ENCODE data around the gene LRRC74A.

LRRC74A gene

GRCh38 chr14:76810953-76811400 lies 15.2 kb upstream of the LRRC74A start:
- peak; percentile 57 to 67 (median 66) for DNase-seq

GRCh38 chr14:76811561-76811960 lies 14.6 kb upstream of the LRRC74A start:
- no peak for DNase-seq

GRCh38 chr14:76812093-76812421 lies 14.2 kb upstream of the LRRC74A start:
- DNase-seq, result no peak

- peak; percentile 93 to 98 (median 98) for DNase-seq
Observed at GRCh38 chr14:76812422-76813383, 13.5 kb upstream of the LRRC74A start, which contains the start of gene ANGEL1. Gene ANGEL1 (minus strand): TSS chr14:76812882. CDS start chr14:76812827, 55 bp downstream.

- DNase-seq, result no peak
Observed at GRCh38 chr14:76814726-76815645, 11.2 kb upstream of the LRRC74A start.

GRCh38 chr14:76820700-76821099 lies 5.5 kb upstream of the LRRC74A start:
- DNase-seq, result peak in 1 of 3 donors; percentile 38

- no peak for DNase-seq
Observed at GRCh38 chr14:76827696-76828296, 1.6 kb downstream of the LRRC74A start.

- peak in 2 of 3 donors; percentile 75 to 77 for DNase-seq
Observed at GRCh38 chr14:76828339-76829012, 2.3 kb downstream of the LRRC74A start.

- peak; percentile 95 to 97 (median 97) for DNase-seq
Observed at GRCh38 chr14:76829013-76829365, 2.8 kb downstream of the LRRC74A start.

GRCh38 chr14:76829650-76830421 lies 3.6 kb downstream of the LRRC74A start:
- DNase-seq, result no peak

- DNase-seq, result peak; percentile 71 to 81 (median 77)
Observed at GRCh38 chr14:76830556-76830955, 4.3 kb downstream of the LRRC74A start.

GRCh38 chr14:76832503-76832988 lies 6.3 kb downstream of the LRRC74A start:
- DNase-seq, result peak; percentile 88 to 96 (median 94)

- DNase-seq, result peak in 2 of 3 donors; percentile 41 to 52
Observed at GRCh38 chr14:76833011-76833410, 6.8 kb downstream of the LRRC74A start.

GRCh38 chr14:76834241-76834661 lies 8.0 kb downstream of the LRRC74A start:
- DNase-seq, result no peak

GRCh38 chr14:76836029-76836630 lies 9.9 kb downstream of the LRRC74A start:
- peak; percentile 51 to 75 (median 60) for DNase-seq

GRCh38 chr14:76837524-76837923 lies 11.3 kb downstream of the LRRC74A start:
- no peak for DNase-seq

GRCh38 chr14:76842414-76842813 lies 16.2 kb downstream of the LRRC74A start:
- no peak for DNase-seq

GRCh38 chr14:76844223-76844622 lies 18.0 kb downstream of the LRRC74A start:
- peak; percentile 84 to 90 (median 88) for DNase-seq

- peak; percentile 70 to 86 (median 83) for DNase-seq
Observed at GRCh38 chr14:76846331-76847047, 20.3 kb downstream of the LRRC74A start.

- peak in 1 of 3 donors; percentile 11 for DNase-seq
Observed at GRCh38 chr14:76848879-76849278, 22.7 kb downstream of the LRRC74A start.
